Measurements from ENCODE around the gene UBA7. TPM values are rescaled to one million over a fixed set of nuclear protein-coding genes. Genes with fewer than 3 reads are reported as not detected.

Gene UBA7
- total and polyA plus RNA-seq, 2 of the 13 experiments (the other 11 are each of a cell fraction or from before 2014, with no cell fraction given) = 9.5 to 16.5 TPM

GRCh38 chr3:49790626-49791411, 22.9 kb downstream of the UBA7 start:
- intact Hi-C loops (cut with micrococcal nuclease; ENCODE audit: unreplicated experiment) = no loop called here

More at GRCh38 chr3:49790626-49791411, 22.9 kb downstream of the UBA7 start:
- in situ Hi-C loops (cut with HindIII; ENCODE audit: extremely low pct_ligation_motif_present, low pct_unique_long_range_greater_than_20kb) = no loop called here
- Histone ChIP-seq H3K27ac (ENCODE audit: extremely low read length, insufficient read depth, low read length) (no peak overlapping the region), H3K27me3 (ENCODE audit: control insufficient read depth in 1 of 2, insufficient read depth in 2 of 2, low read length in 2 of 2) (no peaks in the 10 kb centered on the region; a peak in 1 of 5 replicates), H3K9me3 (ENCODE audit: low read length) (no peaks in the 10 kb centered on the region), H3K36me3 (replicated peaks in 1 of 2; ENCODE audit: control insufficient read depth in 1 of 2, insufficient read depth in 2 of 2, low read length in 2 of 2) (no peaks in the 10 kb centered on the region), H2AFZ (ENCODE audit: low read length) (no peak overlapping the region), H3K9ac (ENCODE audit: insufficient read depth, low read depth, low read length) (no peak overlapping the region), H3K4me3 (replicated peaks in 1 of 3; ENCODE audit: insufficient read depth in 1 of 3, low read depth in 2 of 3, low read length in 3 of 3) (no peak overlapping the region), H4K20me1 (ENCODE audit: insufficient read depth, low read length) (no peaks in the 10 kb centered on the region), H3K79me2 (ENCODE audit: insufficient read depth, low read length) (peaks cover 4% of the 10 kb centered on the region), H3K4me2 (ENCODE audit: low read depth, low read length) (no peak overlapping the region), H3K4me1 (ENCODE audit: insufficient read depth, low read length) (peaks cover 47% of the 10 kb centered on the region)
- CTCF ChIA-PET (ENCODE audit: low intra/inter-chr PET ratio, low total read pairs) = no interaction called here
- no peak for DNase-seq (ENCODE audit: low spot score)
- 48% methylated on average over 9 of the region's 9 CpGs for WGBS (ENCODE audit: low lambda C conversion rate)
- POLR2A ChIA-PET = no interaction called here
- TF ChIP-seq ZNF788 (CRISPR knock-in tag; IDR thresholded peaks at IDR 0.05; ENCODE audit: borderline replicate concordance) = no peak
- TF ChIP-seq MXD3 (CRISPR knock-in tag; IDR thresholded peaks at IDR 0.05) = no peak
- no peak for TF ChIP-seq ATF4 (CRISPR knock-in tag; IDR thresholded peaks at IDR 0.05)
- no peak for TF ChIP-seq RARA (CRISPR knock-in tag; IDR thresholded peaks at IDR 0.05)
- TF ChIP-seq ZNF121 (CRISPR knock-in tag; IDR thresholded peaks at IDR 0.05) = no peak
- TF ChIP-seq SRSF4 (IDR thresholded peaks at IDR 0.05; ENCODE audit: low read depth, low read length, poor library complexity, severe bottlenecking) = no peak
- no peak for TF ChIP-seq ZMAT3 (CRISPR knock-in tag; conservative IDR thresholded peaks at IDR 0.05)
- no peak for TF ChIP-seq SAP130 (CRISPR knock-in tag; IDR thresholded peaks at IDR 0.05; ENCODE audit: low read depth)
- no peak for TF ChIP-seq ZNF335 (CRISPR knock-in tag; IDR thresholded peaks at IDR 0.05)
- FAIRE-seq = no peak
- BruUV-seq (replicated peaks) = no TSS peak
- no peak for ATAC-seq

Data from HepG2 (cell line).